ENCODE data around the gene IMMP2L. TPM values are rescaled to one million over a fixed set of nuclear protein-coding genes. Genes with fewer than 3 reads are reported as not detected.
"Not testable (repeated sequence)": the region's sequence is repeated elsewhere in the genome, so short reads cannot be mapped to it uniquely, and the experiment has no call there.

IMMP2L gene
- total RNA-seq, 2 donors from 2014 or later, result 21.7 to 27.5 TPM

- Mint-ChIP-seq H3K4me1 (ENCODE audit: low read depth) (no peaks in the 10 kb centered on the region), H3K27ac (no peak overlapping the region), H3K9me3 (no peaks in the 10 kb centered on the region), H3K27me3 (ENCODE audit: low read depth) (no peaks in the 10 kb centered on the region), H3K4me3 (no peak overlapping the region), H3K36me3 (ENCODE audit: insufficient read depth in 2 of 2) (no peaks in the 10 kb centered on the region)
- no peak for DNase-seq
- no peak for ATAC-seq (replicated peaks in 1 of 2)
Measured at GRCh38 chr7:111459757-111460280, 102.5 kb downstream of the IMMP2L start.

GRCh38 chr7:111459065-111459756 is 103.1 kb downstream of the IMMP2L start:
- Mint-ChIP-seq H3K27ac (no peak overlapping the region), H3K4me3 (no peak overlapping the region), H3K9me3 (no peaks in the 10 kb centered on the region)

GRCh38 chr7:111450705-111451104 is 111.6 kb downstream of the IMMP2L start:
- H3K27ac Mint-ChIP-seq; H3K4me3 Mint-ChIP-seq; H3K27me3 Mint-ChIP-seq (ENCODE audit: low read depth); ATAC-seq (replicated peaks in 1 of 2); DNase-seq; H3K4me1 Mint-ChIP-seq (ENCODE audit: low read depth); H3K36me3 Mint-ChIP-seq (ENCODE audit: insufficient read depth in 2 of 2); H3K9me3 Mint-ChIP-seq: not testable (repeated sequence)

More at GRCh38 chr7:111459065-111459756, 103.1 kb downstream of the IMMP2L start:
- Mint-ChIP-seq H3K4me1 (ENCODE audit: low read depth) (no peaks in the 10 kb centered on the region), H3K27me3 (ENCODE audit: low read depth) (no peaks in the 10 kb centered on the region), H3K36me3 (ENCODE audit: insufficient read depth in 2 of 2) (no peaks in the 10 kb centered on the region)
- ATAC-seq (replicated peaks in 1 of 2) (no peak), DNase-seq (no peak)

GRCh38 chr7:111447502-111447901 is 114.8 kb downstream of the IMMP2L start:
- H3K36me3 Mint-ChIP-seq (ENCODE audit: insufficient read depth in 2 of 2); H3K27ac Mint-ChIP-seq; H3K9me3 Mint-ChIP-seq; H3K4me1 Mint-ChIP-seq (ENCODE audit: low read depth); H3K4me3 Mint-ChIP-seq; H3K27me3 Mint-ChIP-seq (ENCODE audit: low read depth); ATAC-seq (replicated peaks in 1 of 2); DNase-seq: not testable (repeated sequence)

- no peak overlapping the region for H3K27ac Mint-ChIP-seq
- DNase-seq (no peak), ATAC-seq (replicated peaks in 1 of 2) (no peak)
- no peak overlapping the region for H3K4me3 Mint-ChIP-seq
- peaks cover 11 to 14% of the 10 kb centered on the region in 2 donors for H3K36me3 Mint-ChIP-seq (ENCODE audit: insufficient read depth in 2 of 2)
- H3K27me3 Mint-ChIP-seq (ENCODE audit: low read depth), result no peaks in the 10 kb centered on the region
- H3K9me3 Mint-ChIP-seq, result peaks cover 10 to 12% of the 10 kb centered on the region in 2 donors
- peaks cover 8% of the 10 kb centered on the region for H3K4me1 Mint-ChIP-seq (ENCODE audit: low read depth)
Measured at GRCh38 chr7:111439977-111440376, 122.3 kb downstream of the IMMP2L start.

GRCh38 chr7:111438369-111439289 is 123.7 kb downstream of the IMMP2L start:
- ATAC-seq (replicated peaks in 1 of 2), result no peak
- no peak overlapping the region for H3K4me3 Mint-ChIP-seq
- H3K9me3 Mint-ChIP-seq, result peaks cover 14 to 17% of the 10 kb centered on the region in 2 donors
- peaks cover 8% of the 10 kb centered on the region for H3K4me1 Mint-ChIP-seq (ENCODE audit: low read depth)
- H3K36me3 Mint-ChIP-seq (ENCODE audit: insufficient read depth in 2 of 2), result peaks cover 14 to 20% of the 10 kb centered on the region in 2 donors
- no peak for DNase-seq
- no peaks in the 10 kb centered on the region for H3K27me3 Mint-ChIP-seq (ENCODE audit: low read depth)
- no peak overlapping the region for H3K27ac Mint-ChIP-seq

- ATAC-seq (replicated peaks in 1 of 2) (no peak), DNase-seq (no peak)
- H3K9me3 Mint-ChIP-seq, result peaks cover 21 to 23% of the 10 kb centered on the region in 2 donors
- H3K36me3 Mint-ChIP-seq (ENCODE audit: insufficient read depth in 2 of 2), result peaks cover 21 to 28% of the 10 kb centered on the region in 2 donors
- no peaks in the 10 kb centered on the region for H3K27me3 Mint-ChIP-seq (ENCODE audit: low read depth)
- H3K4me1 Mint-ChIP-seq (ENCODE audit: low read depth), result peaks cover 8% of the 10 kb centered on the region
- H3K27ac Mint-ChIP-seq, result no peak overlapping the region
- H3K4me3 Mint-ChIP-seq, result no peak overlapping the region
Measured at GRCh38 chr7:111437736-111438135, 124.6 kb downstream of the IMMP2L start.

GRCh38 chr7:111436608-111437007 is 125.7 kb downstream of the IMMP2L start:
- no peak overlapping the region for H3K27ac Mint-ChIP-seq
- H3K27me3 Mint-ChIP-seq (ENCODE audit: low read depth), result no peaks in the 10 kb centered on the region
- H3K9me3 Mint-ChIP-seq, result peaks cover 21 to 23% of the 10 kb centered on the region in 2 donors

GRCh38 chr7:111433426-111433825 is 128.9 kb downstream of the IMMP2L start:
- DNase-seq, result no peak
- Mint-ChIP-seq H3K27me3 (ENCODE audit: low read depth) (no peaks in the 10 kb centered on the region), H3K9me3 (peaks cover 15 to 16% of the 10 kb centered on the region in 2 donors), H3K27ac (no peak overlapping the region), H3K4me3 (no peak overlapping the region), H3K36me3 (ENCODE audit: insufficient read depth in 2 of 2) (peaks cover 14 to 27% of the 10 kb centered on the region in 2 donors), H3K4me1 (ENCODE audit: low read depth) (no peaks in the 10 kb centered on the region)
- no peak for ATAC-seq (replicated peaks in 1 of 2)

More at GRCh38 chr7:111436608-111437007, 125.7 kb downstream of the IMMP2L start:
- DNase-seq (no peak), ATAC-seq (replicated peaks in 1 of 2) (no peak)
- peaks cover 8% of the 10 kb centered on the region for H3K4me1 Mint-ChIP-seq (ENCODE audit: low read depth)
- H3K4me3 Mint-ChIP-seq, result no peak overlapping the region
- H3K36me3 Mint-ChIP-seq (ENCODE audit: insufficient read depth in 2 of 2), result peaks cover 21 to 32% of the 10 kb centered on the region in 2 donors

GRCh38 chr7:111429781-111430180 is 132.5 kb downstream of the IMMP2L start:
- no peaks in the 10 kb centered on the region for H3K27me3 Mint-ChIP-seq (ENCODE audit: low read depth)
- H3K9me3 Mint-ChIP-seq, result peaks cover 9 to 11% of the 10 kb centered on the region in 2 donors
- no peak overlapping the region for H3K4me3 Mint-ChIP-seq
- no peak overlapping the region for H3K27ac Mint-ChIP-seq
- H3K36me3 Mint-ChIP-seq (ENCODE audit: insufficient read depth in 2 of 2), result peaks cover 11 to 20% of the 10 kb centered on the region in 2 donors
- DNase-seq (no peak), ATAC-seq (replicated peaks in 1 of 2) (no peak)
- no peaks in the 10 kb centered on the region for H3K4me1 Mint-ChIP-seq (ENCODE audit: low read depth)

- Mint-ChIP-seq H3K27ac (no peak overlapping the region), H3K4me1 (ENCODE audit: low read depth) (no peaks in the 10 kb centered on the region), H3K4me3 (no peak overlapping the region), H3K9me3 (peaks cover 5 to 8% of the 10 kb centered on the region in 2 donors), H3K36me3 (ENCODE audit: insufficient read depth in 2 of 2) (peaks cover 6 to 7% of the 10 kb centered on the region in 2 donors), H3K27me3 (ENCODE audit: low read depth) (no peaks in the 10 kb centered on the region)
- no peak for ATAC-seq (replicated peaks in 1 of 2)
- DNase-seq, result no peak
Measured at GRCh38 chr7:111424768-111425167, 137.5 kb downstream of the IMMP2L start.

- no peaks in the 10 kb centered on the region for H3K9me3 Mint-ChIP-seq
Measured at GRCh38 chr7:111414374-111414773, 147.9 kb downstream of the IMMP2L start.

GRCh38 chr7:111413739-111414138 is 148.6 kb downstream of the IMMP2L start:
- Mint-ChIP-seq H3K9me3 (no peaks in the 10 kb centered on the region), H3K4me1 (ENCODE audit: low read depth) (peaks cover 9% of the 10 kb centered on the region), H3K27me3 (ENCODE audit: low read depth) (no peaks in the 10 kb centered on the region), H3K27ac (no peak overlapping the region), H3K36me3 (ENCODE audit: insufficient read depth in 2 of 2) (peaks cover 0 to 3% of the 10 kb centered on the region in 2 donors), H3K4me3 (no peak overlapping the region)
- DNase-seq (no peak), ATAC-seq (replicated peaks in 1 of 2) (no peak)

More at GRCh38 chr7:111414374-111414773, 147.9 kb downstream of the IMMP2L start:
- Mint-ChIP-seq H3K27me3 (ENCODE audit: low read depth) (no peaks in the 10 kb centered on the region), H3K36me3 (ENCODE audit: insufficient read depth in 2 of 2) (peaks cover 0 to 3% of the 10 kb centered on the region in 2 donors), H3K4me1 (ENCODE audit: low read depth) (peaks cover 9% of the 10 kb centered on the region), H3K4me3 (no peak overlapping the region), H3K27ac (no peak overlapping the region)
- DNase-seq (no peak), ATAC-seq (replicated peaks in 1 of 2) (no peak)

Data from activated T-cell treated with anti-CD3 and anti-CD28 coated beads, Interleukin-2, amount 50 U/mL, for 72 hours (primary cell).